SK-N-SH (cell line): Measurements from ENCODE around the gene PRDM11. TPM values are rescaled to one million over a fixed set of nuclear protein-coding genes. Genes with fewer than 3 reads are reported as not detected.
"Not testable (repeated sequence)": the region's sequence is repeated elsewhere in the genome, so short reads cannot be mapped to it uniquely, and the experiment has no call there.

ENCODE experiments used
- CTCF ChIA-PET: fragments of 300-600, 350-600 bp; formaldehyde crosslinking; extraction: SDS; loops from one replicate; lab custom pipeline; 2021; lab: Yijun Ruan, JAX
- POLR2A ChIA-PET: fragments of 350-600 bp; sonication (Branson Sonifier 250); formaldehyde crosslinking; extraction: SDS; loops from one replicate; lab custom pipeline; 2020; ENCODE audit warnings: antibody characterized with exemption, inconsistent platforms; lab: Yijun Ruan, JAX
- DNase-seq: peaks from one replicate; pipeline ENCODE4 v3.0.0; 2012
- H2AFZ ChIP-seq: fragments of 200-600 bp; sonication (generic); 2 replicates; pipeline ENCODE4 v1.8.1; 2016; ENCODE audit warnings: antibody characterized with exemption, mild to moderate bottlenecking, low read depth
- H3F3A ChIP-seq: fragments of 200-600 bp; sonication (generic); replicated peaks from 2 replicates; pipeline ENCODE3; 2016; ENCODE audit warnings: antibody characterized with exemption, mild to moderate bottlenecking; ENCODE audit not compliant: insufficient read depth
- H3K27ac ChIP-seq, 2 experiments: fragments of 200-500 bp in 1 of 2; fragments of 200-600 bp in 1 of 2; sonication (Bioruptor generic) in 1 of 2; sonication (generic), shearing (Covaris generic) in 1 of 2; 2 replicates each; pipeline versions ENCODE4 v1.5.1 to v1.6.1; 2014 to 2016; ENCODE audit warnings: low read depth in 2 of 2, inconsistent platforms in 1 of 2, low read length in 1 of 2, mild to moderate bottlenecking in 1 of 2, mixed read lengths in 1 of 2
- H3K27me3 ChIP-seq: fragments of 200-600 bp; sonication (generic), shearing (Covaris generic); 2 replicates; pipeline ENCODE4 v1.6.1; 2016; ENCODE audit warnings: mixed run types; ENCODE audit not compliant: insufficient read depth
- H3K36me3 ChIP-seq, 2 experiments: fragments of 200-500 bp in 1 of 2; fragments of 200-600 bp in 1 of 2; sonication (Bioruptor generic) in 1 of 2; sonication (generic) in 1 of 2; replicated peaks in 1 of 2; 2 replicates each; pipeline versions ENCODE3 to v1.5.1; 2014 to 2016; ENCODE audit warnings: low read length in 1 of 2, mild to moderate bottlenecking in 1 of 2; ENCODE audit not compliant: insufficient read depth in 2 of 2, control insufficient read depth in 1 of 2
- H3K4me1 ChIP-seq, 2 experiments: fragments of 200-500 bp in 1 of 2; fragments of 200-600 bp in 1 of 2; sonication (Bioruptor generic) in 1 of 2; sonication (generic), shearing (Covaris generic) in 1 of 2; 2 replicates each; pipeline versions ENCODE4 v1.5.1 to v1.6.1; 2014 to 2016; ENCODE audit warnings: low read depth in 1 of 2, low read length in 1 of 2, mixed run types in 1 of 2; ENCODE audit not compliant: insufficient read depth in 2 of 2, control insufficient read depth in 1 of 2
- H3K4me2 ChIP-seq: fragments of 200-600 bp; sonication (generic), shearing (Covaris generic); 2 replicates; pipeline ENCODE4 v1.6.1; 2017; ENCODE audit warnings: mixed run types
- H3K4me3 ChIP-seq, 2 experiments: fragments of 200-500 bp in 1 of 2; fragments of 200-600 bp in 1 of 2; sonication (Bioruptor generic) in 1 of 2; sonication (generic), shearing (Covaris generic) in 1 of 2; 2 replicates each; pipeline versions ENCODE4 v1.5.1 to v1.8.1; 2014 to 2016; ENCODE audit warnings: low read depth in 2 of 2, inconsistent platforms in 1 of 2, low read length in 1 of 2, mild to moderate bottlenecking in 1 of 2, mixed read lengths in 1 of 2, moderate library complexity in 1 of 2
- H3K79me2 ChIP-seq: fragments of 200-600 bp; sonication (generic); 2 replicates; pipeline ENCODE4 v1.8.1; 2017; ENCODE audit warnings: mild to moderate bottlenecking; ENCODE audit not compliant: insufficient read depth
- H3K9ac ChIP-seq: fragments of 200-600 bp; sonication (generic); 2 replicates; pipeline ENCODE4 v1.6.1; 2017; ENCODE audit warnings: mixed run types
- H3K9me2 ChIP-seq: fragments of 200-600 bp; sonication (generic); 2 replicates; pipeline ENCODE4 v1.6.1; 2017; ENCODE audit warnings: mixed run types
- H3K9me3 ChIP-seq: fragments of 200-600 bp; sonication (generic); 2 replicates; pipeline ENCODE4 v1.6.1; 2017; ENCODE audit warnings: mixed run types, mild to moderate bottlenecking, moderate library complexity
- H4K20me1 ChIP-seq: fragments of 200-600 bp; sonication (generic); 2 replicates; pipeline ENCODE4 v1.6.1; 2017; ENCODE audit warnings: mild to moderate bottlenecking, mixed run types; ENCODE audit not compliant: insufficient read depth
- CHD2 ChIP-seq: fragments of 150-350 bp; IDR thresholded peaks from 2 replicates; pipeline ENCODE4 v1.6.1; 2018; ENCODE audit warnings: low read length; ENCODE audit not compliant: partially characterized antibody
- EP300 ChIP-seq, 2 experiments: IDR thresholded peaks; 2 replicates each; pipeline versions ENCODE4 v1.4.0 to v1.6.1; 2012; ENCODE audit warnings: borderline replicate concordance in 1 of 2, low read depth in 1 of 2, low read length in 1 of 2
- EZH2phosphoT487 ChIP-seq: fragments of 200-600 bp; sonication (generic); IDR thresholded peaks from 2 replicates; pipeline ENCODE4 v1.6.1; 2017; ENCODE audit warnings: low read depth, mixed run types, mild to moderate bottlenecking, antibody characterized with exemption, moderate library complexity, borderline replicate concordance
- FOXJ3 ChIP-seq: sonication (generic); formaldehyde crosslinking; IDR thresholded peaks from 2 replicates; pipeline ENCODE4 v1.5.1; 2020; ENCODE audit warnings: mild to moderate bottlenecking, missing genetic modification reagents
- RXRA ChIP-seq: IDR thresholded peaks from 2 replicates; pipeline ENCODE4 v1.4.0; 2012; ENCODE audit warnings: low read depth, mild to moderate bottlenecking, borderline replicate concordance
- TCF12 ChIP-seq: IDR thresholded peaks from 2 replicates; pipeline ENCODE4 v1.4.0; 2012
- WGBS: methylation state at CpG from one replicate; pipeline ENCODE4 v1.1.6; 2017; ENCODE audit warnings: low lambda C conversion rate; 5-methylcytosine and 5-hydroxymethylcytosine counted together
- polyA plus RNA-seq, 3 experiments: library from polyadenylated mRNA; depleted of rRNA; stranded (reverse); fragments of >200 nt; gene quantifications; 2 replicates each; pipeline ENCODE4 v1.2.3, GENCODE V29; 2012
- TF ChIP-seq, protein P1 (sequence below): IDR thresholded peaks from 2 replicates; pipeline ENCODE4 v1.6.1; 2012; ENCODE audit warnings: mild to moderate bottlenecking, low read depth, low read length, moderate library complexity
- TF ChIP-seq, protein P2 (sequence below): fragments of 150-350 bp; IDR thresholded peaks from 2 replicates; pipeline ENCODE4 v1.6.1; 2016; ENCODE audit warnings: mild to moderate bottlenecking, low read depth, low read length

Gene PRDM11
- polyA plus RNA-seq, 1 of the 3 experiments (the other 2 are of a cell fraction), result 4.5 TPM

DNA sequence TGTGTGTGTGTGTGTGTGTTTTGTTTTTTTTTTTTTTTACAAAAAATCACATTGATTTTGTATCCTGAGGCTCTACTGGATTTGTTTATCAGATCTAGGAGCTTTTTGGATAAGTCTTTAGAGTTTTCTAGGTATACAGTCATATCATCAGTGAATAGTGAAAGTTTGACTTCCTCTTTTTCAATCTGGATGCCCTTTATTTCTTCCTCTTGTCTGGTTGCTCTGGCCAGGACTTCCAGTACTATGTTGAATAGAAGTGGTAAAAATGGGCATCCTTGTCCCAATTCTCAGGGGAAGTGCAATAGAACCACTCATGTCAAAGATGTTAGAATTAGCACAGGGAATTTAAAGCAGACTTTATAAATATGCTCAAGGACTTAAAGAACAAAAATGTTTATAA, 32.6 kb upstream of the PRDM11 start:
- Histone ChIP-seq H3K9me2 (no peaks in the 10 kb centered on the region), H3K4me2 (no peak overlapping the region), H3K4me1 (no peaks in the 10 kb centered on the region), H3K36me3 (no peaks in the 10 kb centered on the region), H3K9ac (no peak overlapping the region), H2AFZ (no peak overlapping the region), H4K20me1 (no peaks in the 10 kb centered on the region), H3F3A (no peaks in the 10 kb centered on the region), H3K9me3 (no peaks in the 10 kb centered on the region), H3K27ac (no peak overlapping the region), H3K27me3 (0 out of 2 replicates have a peak, but pooled peaks cover 6% of the 10 kb centered on the region), H3K4me3 (no peak overlapping the region), H3K79me2 (no peaks in the 10 kb centered on the region)
- CTCF ChIA-PET, result interaction anchor here (0.9 to 1.7 kb wide), 2 partner anchors 120 to 178 kb away, joined by 3 to 6 read pairs; no protein-coding TSS in a partner anchor
- TF ChIP-seq EP300 (IDR thresholded peaks at IDR 0.05; ENCODE audit: borderline replicate concordance in 1 of 2, low read depth in 1 of 2, low read length in 1 of 2) (no peak), EZH2phosphoT487 (no peak), FOXJ3 (CRISPR knock-in tag) (no peak), CHD2 (no peak), TCF12 (no peak)
- TF ChIP-seq, protein P1, sequence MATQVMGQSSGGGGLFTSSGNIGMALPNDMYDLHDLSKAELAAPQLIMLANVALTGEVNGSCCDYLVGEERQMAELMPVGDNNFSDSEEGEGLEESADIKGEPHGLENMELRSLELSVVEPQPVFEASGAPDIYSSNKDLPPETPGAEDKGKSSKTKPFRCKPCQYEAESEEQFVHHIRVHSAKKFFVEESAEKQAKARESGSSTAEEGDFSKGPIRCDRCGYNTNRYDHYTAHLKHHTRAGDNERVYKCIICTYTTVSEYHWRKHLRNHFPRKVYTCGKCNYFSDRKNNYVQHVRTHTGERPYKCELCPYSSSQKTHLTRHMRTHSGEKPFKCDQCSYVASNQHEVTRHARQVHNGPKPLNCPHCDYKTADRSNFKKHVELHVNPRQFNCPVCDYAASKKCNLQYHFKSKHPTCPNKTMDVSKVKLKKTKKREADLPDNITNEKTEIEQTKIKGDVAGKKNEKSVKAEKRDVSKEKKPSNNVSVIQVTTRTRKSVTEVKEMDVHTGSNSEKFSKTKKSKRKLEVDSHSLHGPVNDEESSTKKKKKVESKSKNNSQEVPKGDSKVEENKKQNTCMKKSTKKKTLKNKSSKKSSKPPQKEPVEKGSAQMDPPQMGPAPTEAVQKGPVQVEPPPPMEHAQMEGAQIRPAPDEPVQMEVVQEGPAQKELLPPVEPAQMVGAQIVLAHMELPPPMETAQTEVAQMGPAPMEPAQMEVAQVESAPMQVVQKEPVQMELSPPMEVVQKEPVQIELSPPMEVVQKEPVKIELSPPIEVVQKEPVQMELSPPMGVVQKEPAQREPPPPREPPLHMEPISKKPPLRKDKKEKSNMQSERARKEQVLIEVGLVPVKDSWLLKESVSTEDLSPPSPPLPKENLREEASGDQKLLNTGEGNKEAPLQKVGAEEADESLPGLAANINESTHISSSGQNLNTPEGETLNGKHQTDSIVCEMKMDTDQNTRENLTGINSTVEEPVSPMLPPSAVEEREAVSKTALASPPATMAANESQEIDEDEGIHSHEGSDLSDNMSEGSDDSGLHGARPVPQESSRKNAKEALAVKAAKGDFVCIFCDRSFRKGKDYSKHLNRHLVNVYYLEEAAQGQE, result no peak
- POLR2A ChIA-PET, result no interaction called here
- DNase-seq, result no peak

DNA sequence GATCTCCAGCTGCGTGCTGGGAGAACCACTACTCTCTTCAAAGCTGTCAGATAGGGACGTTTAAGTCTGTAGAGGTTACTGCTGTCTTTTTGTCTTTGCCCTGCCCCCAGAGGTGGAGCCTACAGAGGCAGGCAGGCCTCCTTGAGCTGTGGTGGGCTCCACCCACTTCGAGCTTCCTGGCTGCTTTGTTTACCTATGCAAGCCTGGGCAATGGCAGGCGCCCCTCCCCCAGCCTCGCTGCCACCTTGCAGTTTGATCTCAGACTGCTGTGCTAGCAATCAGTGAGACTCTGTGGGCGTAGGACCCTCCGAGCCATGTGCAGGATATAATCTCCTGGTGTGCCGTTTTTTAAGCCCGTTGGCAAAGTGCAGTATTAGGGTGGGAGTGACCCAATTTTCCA, 18.6 kb upstream of the PRDM11 start:
- POLR2A ChIA-PET, H3K4me2 ChIP-seq: not testable (repeated sequence)

DNA sequence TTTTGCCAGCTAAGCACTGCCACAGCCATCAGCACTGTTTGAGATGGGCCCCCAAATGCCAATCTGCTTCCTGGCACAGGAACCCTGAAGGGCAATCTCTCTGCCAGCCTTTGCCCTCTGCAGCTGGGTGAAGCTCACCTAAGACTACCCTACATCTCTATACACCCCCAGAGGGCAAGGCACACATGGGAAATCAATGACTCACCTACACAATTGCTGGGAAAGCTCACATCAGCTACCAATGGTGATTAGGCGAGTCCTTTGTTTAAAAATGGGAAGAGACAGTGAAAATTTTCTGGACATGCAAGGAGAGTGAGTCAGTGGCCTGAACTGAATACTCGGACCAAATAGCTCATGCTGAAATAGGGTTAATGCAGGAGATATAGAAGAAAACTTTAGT, 12.6 kb upstream of the PRDM11 start:
- H2AFZ ChIP-seq, result no peak overlapping the region
- no peak for DNase-seq

More for the DNA sequence above, 18.6 kb upstream of the PRDM11 start:
- DNase-seq, H3K9ac ChIP-seq, H3K36me3 ChIP-seq, H2AFZ ChIP-seq, H4K20me1 ChIP-seq, H3K4me1 ChIP-seq, CTCF ChIA-PET, H3K79me2 ChIP-seq, H3K4me3 ChIP-seq, H3K9me3 ChIP-seq, H3K9me2 ChIP-seq, H3F3A ChIP-seq, H3K27ac ChIP-seq, H3K27me3 ChIP-seq: not testable (repeated sequence)
- 24% methylated on average over 7 of the region's 9 CpGs for WGBS

More for the DNA sequence above, 12.6 kb upstream of the PRDM11 start:
- H3K9me2 ChIP-seq, result no peaks in the 10 kb centered on the region
- H4K20me1 ChIP-seq, result no peaks in the 10 kb centered on the region
- no peak overlapping the region for H3K9ac ChIP-seq
- H3K4me1 ChIP-seq, result no peaks in the 10 kb centered on the region
- WGBS, result 49% methylated on average over 2 of the region's 2 CpGs
- H3K27me3 ChIP-seq, result peaks cover 18% of the 10 kb centered on the region
- H3K79me2 ChIP-seq, result no peaks in the 10 kb centered on the region
- TF ChIP-seq, protein P2, sequence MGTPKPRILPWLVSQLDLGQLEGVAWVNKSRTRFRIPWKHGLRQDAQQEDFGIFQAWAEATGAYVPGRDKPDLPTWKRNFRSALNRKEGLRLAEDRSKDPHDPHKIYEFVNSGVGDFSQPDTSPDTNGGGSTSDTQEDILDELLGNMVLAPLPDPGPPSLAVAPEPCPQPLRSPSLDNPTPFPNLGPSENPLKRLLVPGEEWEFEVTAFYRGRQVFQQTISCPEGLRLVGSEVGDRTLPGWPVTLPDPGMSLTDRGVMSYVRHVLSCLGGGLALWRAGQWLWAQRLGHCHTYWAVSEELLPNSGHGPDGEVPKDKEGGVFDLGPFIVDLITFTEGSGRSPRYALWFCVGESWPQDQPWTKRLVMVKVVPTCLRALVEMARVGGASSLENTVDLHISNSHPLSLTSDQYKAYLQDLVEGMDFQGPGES, result no peak
- no peak for TF ChIP-seq RXRA
- peaks cover 0 to 3% of the 10 kb centered on the region in 2 experiments for H3K36me3 ChIP-seq
- H3F3A ChIP-seq, result no peaks in the 10 kb centered on the region
- no peak overlapping the region for H3K4me2 ChIP-seq
- H3K9me3 ChIP-seq, result peaks cover 3% of the 10 kb centered on the region; the same call in 1 of the 2 replicates
- POLR2A ChIA-PET, result no interaction called here
- H3K27ac ChIP-seq, result no peak overlapping the region
- CTCF ChIA-PET, result interaction anchor here (0.7 to 1.2 kb wide), 4 partner anchors 24 to 223 kb away, joined by 3 to 5 read pairs (median 3); no protein-coding TSS in a partner anchor
- H3K4me3 ChIP-seq, result no peak overlapping the region
